Upper lobe of left lung (tissue), 4 donors: ENCODE measurements around the gene VAV2.

Source experiments
- CTCF ChIP-seq, 6 experiments: fragments of 450-650 bp in 4 of 6; fragments of 200-600 bp in 2 of 6; sonication (generic) in 2 of 6; IDR thresholded peaks; one replicate each; pipeline ENCODE4 v1.5.1; 2016 to 2019; ENCODE audit warnings: antibody characterized with exemption in 6 of 6
- EP300 ChIP-seq, 4 donors: sonication (generic); formaldehyde crosslinking; IDR thresholded peaks; one replicate each; pipeline ENCODE4 v1.5.1; 2017; ENCODE audit warnings: antibody characterized with exemption in 4 of 4, control low read depth in 2 of 4
- POLR2A ChIP-seq, 4 donors: fragments of 450-650 bp; IDR thresholded peaks; one replicate each; pipeline ENCODE4 v1.5.1; 2016 to 2017; ENCODE audit warnings: antibody characterized with exemption in 4 of 4, mild to moderate bottlenecking in 2 of 4
- POLR2AphosphoS5 ChIP-seq, 2 donors: sonication (generic); formaldehyde crosslinking; IDR thresholded peaks; one replicate each; pipeline ENCODE4 v1.5.1; 2017; ENCODE audit warnings: antibody characterized with exemption in 2 of 2

DNA sequence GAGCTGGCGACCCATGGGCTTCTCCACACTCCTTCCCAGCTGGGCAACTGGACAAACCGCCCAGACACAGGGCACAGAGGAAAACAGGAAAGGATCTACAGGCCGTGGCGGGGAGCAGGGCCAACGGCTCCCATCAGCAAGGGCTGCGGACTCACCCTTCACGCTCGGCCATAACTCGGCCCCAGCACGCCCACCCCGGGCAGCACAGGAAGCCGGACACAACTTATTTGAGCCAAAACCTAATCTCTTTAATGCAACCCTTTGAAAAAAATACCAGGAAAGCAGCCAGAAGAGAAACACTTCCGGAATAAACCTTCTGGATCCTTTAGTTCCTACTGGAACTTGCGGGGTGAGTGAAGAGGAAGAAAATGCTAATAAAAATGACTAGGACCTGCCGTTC is 59.9 kb downstream of the VAV2 start:
- TF ChIP-seq CTCF (IDR thresholded peaks at IDR 0.05) (no peak), POLR2A (IDR thresholded peaks at IDR 0.05) (no peak), EP300 (IDR thresholded peaks at IDR 0.05) (no peak), POLR2AphosphoS5 (IDR thresholded peaks at IDR 0.05) (no peak)
